Activated T-helper 1 cell treated with anti-CD3 and anti-CD28 coated beads, Interleukin-2, amount 50 U/mL, for 16 hours (primary cell): ENCODE measurements around the gene BAG2.

Experiments used
- DNase-seq, 2 donors: peaks; one replicate each; pipeline ENCODE4 v3.0.0-alpha.2; 2020; ENCODE audit warnings: low read depth in 1 of 2, low spot score in 1 of 2

Gene BAG2

DNA sequence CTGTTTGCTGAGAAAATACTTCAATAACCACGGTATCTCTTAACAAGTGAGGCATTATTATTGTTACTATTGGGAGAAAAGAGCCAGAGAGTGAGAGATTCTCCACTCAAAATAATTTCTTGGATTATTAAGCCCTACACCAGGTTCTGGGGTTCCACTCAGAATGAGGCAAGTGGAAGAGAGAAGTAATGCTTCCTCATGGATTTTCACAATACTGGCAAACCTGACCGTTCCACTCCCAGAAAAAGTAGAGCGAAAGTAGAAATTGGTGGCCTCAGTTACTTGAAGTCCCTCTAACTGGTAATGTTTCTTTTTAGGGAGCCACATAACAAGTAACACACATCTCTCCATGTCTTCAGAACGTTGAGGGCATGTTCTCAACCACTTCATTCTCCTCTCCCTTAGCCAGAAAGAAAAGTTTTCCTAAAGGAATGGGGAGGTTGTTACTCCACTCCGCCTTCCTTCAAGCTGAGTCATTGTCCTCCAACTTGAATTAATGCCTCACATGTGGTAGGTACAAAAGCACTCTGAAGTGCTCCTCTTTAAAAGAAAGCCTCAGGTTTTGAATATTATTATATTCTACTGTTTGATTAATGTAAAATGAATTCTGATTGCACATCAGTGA is 1.9 kb downstream of the BAG2 start:
- no peak for DNase-seq

DNA sequence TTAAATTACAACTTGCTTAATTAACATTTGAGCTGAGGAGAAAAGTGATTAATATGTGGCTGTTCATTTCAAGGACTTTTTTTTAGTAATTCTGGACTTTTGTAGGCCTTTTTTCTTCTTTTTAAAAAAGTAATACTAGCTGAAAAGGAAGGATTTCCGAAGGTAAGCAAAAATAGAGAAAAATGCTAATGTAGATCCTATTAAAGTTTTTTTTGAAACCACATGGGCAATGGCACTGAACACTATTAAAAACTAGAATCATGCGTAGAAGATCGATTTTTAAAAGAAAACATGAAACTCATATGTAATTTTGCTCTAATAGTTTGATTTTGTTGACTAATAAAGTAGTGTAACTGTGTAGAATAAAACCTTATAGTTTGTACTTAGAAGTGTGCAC is 2.4 kb downstream of the BAG2 start:
- DNase-seq: no peak

DNA sequence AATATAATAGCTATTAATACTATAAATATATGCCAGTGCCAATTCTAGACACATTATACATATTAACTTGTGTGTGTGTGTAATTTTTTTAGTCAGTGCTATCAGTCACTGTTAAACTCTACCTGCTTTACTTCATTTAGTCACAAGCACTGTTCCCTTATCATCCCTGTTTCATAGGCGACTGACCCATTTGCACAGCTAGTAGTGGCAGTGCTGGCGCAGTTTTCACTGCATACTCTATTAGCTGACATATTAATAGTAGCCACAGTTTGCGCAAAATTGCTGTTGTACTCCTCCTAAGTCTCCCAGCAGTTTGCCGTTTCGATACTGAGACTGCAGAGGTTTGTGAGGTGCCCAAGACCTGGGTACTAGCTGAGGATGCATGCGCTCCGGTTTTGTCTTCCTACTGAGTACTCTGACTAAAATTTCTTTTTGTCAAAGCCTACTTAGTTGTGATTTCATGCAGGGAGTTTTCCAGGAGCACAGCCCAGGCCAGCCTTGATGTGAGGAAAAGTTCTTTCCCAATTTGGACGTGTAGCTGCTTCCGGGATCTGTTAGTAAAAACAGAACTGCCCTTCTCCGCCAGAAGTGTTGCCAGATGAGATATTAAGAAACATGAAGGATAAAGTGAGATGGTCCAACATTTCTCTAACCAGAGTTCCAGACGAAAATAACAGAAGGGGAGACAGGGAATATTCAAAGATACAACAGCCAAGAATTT is 5.6 kb downstream of the BAG2 start:
- DNase-seq: no peak

DNA sequence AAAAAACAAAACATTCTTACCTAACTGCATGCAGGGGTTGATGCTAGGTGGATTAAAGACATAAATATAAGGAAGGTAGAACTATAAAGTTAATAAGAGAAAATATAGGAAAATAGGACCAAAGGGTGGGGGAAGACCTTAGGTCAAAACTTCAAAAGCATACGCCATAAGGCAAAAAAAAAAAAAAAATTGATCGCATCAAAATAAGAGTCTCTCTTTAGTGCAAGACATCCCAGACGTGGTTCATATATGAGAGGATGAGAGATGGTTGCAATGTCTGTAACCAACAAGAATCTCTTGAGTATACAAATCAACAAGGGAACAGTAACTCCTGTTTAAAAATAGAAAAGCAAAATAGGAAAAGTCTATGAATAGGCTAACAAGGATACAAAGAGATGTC is 8.5 kb downstream of the BAG2 start:
- no peak for DNase-seq

DNA sequence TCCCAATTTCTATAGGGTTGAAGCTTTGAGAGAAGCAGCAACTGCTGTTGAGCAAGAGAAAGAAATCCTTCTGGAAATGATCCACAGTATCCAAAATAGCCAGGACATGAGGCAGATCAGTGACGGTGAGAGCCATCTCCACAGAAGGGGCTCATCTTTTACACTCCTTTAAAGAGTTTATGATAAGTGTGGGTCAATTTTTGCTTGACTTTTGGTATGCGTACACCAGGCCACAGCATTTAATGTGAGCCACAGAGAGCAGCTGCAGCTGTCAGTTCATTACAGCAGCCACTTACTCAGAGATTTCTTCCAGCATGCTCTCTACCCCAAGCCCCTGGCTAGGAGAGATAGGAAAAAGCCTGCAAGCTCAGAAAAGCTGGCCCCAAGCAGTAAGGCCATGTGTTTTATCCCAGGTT is 9.9 kb downstream of the BAG2 start:
- DNase-seq: no peak

DNA sequence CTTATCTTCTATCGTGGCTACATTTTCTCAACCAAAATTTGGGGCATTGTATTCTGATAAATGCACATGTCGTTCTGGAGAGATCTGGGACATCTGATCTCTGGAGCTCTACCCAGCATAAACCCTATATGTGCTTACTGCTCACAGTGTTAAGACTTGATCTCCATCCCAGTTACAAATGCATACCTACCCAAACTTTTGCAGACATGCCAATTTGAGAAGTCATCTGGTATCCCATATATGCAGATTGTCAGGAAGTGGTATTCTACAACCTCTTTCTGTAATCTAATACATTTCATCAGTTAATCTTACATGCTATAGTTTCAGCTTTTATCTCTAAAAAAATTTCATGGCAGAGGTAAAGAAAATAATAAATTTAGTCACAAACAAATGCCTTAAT is 11.2 kb downstream of the BAG2 start:
- DNase-seq: no peak

DNA sequence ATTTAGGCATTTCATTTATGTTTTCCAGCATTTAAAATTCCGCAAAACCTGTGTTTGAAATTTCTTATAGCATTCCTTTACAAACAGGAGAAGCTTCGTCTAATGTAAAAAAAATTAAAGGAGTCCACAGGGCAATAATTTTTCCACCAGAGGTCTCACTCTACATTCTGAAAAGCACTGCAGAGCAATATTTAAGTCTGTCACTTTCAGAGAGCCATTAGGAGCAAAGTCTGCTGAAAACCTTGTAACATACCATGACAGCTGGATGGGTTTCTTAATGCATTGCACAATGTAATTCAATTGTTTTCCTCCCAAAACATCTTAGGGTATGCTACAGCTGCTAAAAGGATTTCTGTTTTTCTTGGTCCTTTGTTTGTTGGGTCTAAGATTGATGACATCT is 18.0 kb downstream of the BAG2 start:
- no peak for DNase-seq

DNA sequence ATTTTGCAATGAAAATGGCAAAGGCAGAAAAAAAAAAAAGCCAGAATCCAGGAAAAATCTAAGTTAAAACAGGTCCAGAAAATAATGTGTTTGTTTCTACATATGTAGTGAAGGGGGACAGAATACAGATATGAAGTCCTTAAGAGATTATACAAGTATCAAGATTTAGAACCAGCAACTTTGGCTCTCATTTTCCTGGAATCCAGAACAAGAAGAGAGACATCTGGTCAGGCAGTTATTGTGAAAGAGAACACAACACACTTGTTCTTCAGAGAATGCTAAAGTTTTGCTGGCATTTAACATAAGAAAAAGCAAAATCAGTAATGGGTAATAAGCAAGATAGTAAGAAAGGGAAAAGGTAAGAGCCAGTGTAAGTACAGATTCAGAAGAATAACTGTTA is 21.1 kb downstream of the BAG2 start:
- no peak for DNase-seq

DNA sequence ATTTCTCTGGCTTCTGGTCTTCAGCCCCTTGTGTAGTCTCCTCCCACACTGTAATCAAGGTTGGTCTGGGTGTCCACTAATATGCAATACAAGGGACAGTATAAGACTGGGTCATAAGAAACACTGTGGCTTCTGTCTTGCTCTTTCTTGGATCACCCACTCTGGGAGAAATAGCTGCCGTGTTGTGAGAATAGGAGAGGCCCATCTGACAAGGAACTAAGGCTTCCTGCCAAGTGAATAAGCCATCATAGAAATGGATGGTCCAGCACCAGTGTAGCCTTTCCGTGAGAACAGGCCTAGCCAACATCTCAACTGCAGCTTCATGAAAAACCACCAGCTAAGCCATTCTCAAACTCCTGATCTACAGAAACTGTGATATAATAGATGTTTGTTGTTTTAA is 23.3 kb downstream of the BAG2 start:
- no peak for DNase-seq

DNA sequence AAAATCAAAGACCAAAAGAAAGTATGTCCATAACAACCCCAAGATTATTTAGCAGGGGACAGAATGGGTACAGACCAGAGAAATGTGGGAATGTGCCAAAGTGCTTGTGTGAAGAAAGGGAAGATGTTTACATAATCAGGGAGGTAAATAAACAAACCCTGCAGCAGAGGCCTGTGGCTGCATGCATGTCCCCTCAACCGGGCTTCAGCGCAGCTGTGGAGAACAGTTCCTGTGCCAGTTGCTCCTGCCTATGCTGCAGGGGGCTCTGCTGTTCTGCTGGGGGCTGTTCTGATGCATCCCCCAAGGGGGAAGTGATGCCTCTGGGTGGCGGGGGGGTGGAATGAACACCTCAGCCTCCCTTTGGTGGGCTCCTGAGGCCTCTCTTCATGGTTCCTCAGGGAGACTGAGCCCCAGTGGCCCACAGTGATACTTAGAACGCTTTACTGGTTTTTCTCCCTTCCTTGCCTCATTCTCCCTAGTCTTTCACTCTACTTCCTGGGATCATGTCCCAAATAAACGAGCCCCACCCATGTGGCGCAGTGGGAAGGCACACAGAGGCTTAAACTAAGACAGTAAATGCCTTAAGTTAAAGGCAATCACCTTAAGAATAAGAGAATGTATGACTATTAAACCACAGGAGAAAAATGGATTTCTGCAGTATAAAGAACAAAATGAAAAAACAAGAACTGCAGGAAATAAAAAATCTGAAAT is 27.0 kb downstream of the BAG2 start:
- DNase-seq: no peak

DNA sequence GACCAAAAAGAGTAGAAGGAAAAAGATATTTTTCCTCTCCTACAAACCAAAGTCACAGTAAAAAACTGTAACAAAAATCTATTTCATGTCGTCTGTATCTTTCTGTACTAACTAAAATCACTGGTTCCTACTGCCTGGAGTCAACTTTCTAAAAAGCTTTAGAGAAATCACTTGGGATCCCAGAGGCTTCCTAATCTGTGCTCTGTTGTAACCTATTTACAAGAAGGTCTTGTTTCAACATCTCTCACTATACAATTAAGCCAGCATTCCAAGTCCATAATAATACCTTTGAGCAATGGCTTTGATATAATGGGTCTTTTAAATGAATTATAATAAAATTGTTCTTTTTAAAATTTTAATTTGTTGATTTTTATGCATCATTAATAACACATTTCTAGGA is 29.6 kb downstream of the BAG2 start:
- DNase-seq: no peak

DNA sequence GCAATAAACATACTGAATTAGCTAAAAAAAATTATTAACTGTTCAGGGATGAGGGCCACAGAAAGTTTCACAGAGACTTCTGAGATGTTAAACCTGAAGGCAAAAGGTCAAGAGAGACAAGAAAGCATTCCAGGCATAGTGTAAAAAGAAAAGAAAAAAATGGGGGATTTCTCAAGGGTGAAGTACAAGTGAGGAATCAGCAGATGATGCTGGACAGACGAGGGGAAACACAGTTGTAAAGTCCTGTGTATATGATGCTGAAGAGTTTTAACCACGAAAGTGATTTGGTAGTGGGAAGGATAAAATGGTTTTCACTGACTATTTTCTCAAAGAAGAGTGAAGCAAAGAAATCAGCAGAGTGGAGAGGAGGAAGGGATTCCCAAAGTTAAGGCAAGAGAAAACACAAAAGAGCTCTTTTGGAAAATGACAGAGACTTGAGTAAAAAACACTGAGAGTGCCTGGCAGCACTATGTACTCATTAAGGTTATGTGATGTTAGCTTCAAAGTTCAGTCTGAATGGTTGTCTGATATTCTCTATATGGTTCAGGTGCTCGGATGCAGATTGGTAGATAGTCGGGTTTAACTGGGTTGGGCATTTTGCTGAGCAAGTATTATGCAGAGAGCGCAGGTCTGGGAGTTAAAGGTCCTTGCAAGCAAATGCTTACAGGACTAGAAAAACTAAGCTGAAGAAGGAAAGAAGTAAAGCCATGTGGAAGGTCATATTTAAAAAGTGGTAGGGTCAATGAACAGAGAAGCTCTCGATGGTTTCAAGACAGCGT is 33.6 kb downstream of the BAG2 start:
- DNase-seq: no peak

DNA sequence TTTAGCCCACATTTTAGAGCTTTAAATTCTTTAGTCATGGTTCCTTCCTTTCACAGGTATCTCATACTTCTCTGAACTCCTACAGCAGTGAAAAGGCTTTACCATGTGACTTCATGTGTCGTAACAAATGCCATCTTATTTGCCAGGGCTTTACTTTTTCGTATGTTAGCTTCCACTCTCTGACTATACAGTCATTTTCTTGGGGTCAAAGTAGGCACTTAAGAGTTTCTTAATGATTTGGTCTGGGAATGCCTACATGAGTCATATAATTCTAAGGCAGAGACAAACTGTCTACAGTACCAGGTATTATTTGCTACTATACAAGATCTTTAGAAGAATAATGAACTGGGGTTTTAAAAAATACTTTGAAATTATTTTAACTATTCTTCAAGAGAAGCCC is 35.0 kb downstream of the BAG2 start:
- DNase-seq: no peak

DNA sequence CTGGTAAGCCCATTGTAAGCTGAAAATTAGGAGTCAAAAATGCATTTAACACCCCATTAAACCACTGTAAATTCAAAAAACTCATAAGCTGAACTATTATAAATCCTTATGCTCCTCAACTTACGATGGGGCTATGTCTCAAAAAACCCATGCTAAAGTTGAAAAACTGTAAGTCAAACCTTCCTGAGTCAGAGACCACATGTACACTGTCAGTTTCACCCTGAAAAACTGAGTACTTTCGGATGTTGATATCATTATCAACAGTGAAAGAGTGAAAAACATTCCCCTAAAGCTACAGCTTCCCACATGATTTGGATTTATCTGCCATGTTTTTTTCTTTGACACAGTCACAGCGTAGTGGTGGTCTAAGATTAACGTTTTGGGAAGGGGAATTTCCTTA is 35.7 kb downstream of the BAG2 start:
- no peak for DNase-seq

DNA sequence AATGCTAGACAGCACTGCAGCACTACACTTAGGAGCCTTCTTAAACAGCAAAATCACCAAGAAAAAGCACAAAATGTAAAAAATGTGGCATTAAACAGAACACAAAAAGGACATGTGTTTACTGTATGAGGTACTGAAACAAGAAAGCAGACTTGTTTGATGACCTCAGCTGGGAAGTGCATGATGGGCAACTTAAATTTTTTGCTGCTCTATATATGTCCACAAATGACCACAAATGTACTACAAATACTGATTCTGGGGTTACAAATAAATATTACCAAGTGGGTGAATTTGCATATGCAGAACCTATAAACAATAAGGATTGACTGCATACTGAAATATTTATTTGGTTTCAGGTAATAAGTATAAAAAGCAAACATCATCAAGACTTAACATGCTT is 36.9 kb downstream of the BAG2 start:
- DNase-seq: no peak

DNA sequence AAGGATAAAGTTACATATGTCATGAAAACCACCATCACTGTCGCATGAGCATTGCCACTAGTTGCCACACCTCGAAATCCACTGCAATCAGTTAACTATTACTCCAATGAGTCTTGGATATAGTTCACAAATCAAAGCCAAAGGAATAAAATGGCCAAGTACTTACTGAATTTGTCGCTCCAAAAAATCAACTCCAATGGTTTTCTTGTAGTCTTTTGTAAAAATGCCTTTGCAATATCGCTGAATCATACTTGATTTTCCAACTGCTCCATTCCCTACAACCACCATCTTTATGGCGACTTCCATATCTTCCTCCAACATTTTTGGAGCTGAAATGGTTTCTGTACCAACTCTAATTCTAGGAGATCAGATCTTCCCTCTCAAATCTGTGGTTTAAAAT is 37.9 kb downstream of the BAG2 start:
- no peak for DNase-seq

DNA sequence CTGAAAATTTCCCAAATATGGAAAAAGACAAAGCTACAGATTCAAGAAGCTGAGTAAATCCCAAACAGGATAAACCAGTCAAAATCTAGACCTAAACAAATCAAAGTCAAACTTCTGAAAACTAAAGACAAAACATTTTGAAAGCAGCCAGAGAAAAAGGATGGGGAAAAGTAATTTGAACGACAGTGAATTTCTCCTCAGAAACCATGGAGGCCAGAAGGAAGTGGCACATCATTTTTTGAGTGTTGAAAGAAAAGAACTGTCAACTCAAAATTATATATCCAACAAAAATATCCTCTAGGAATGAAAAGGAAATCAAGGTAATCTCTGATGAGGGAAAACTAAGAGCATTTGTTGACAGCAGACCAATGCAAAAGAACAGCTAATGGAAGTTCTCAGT is 43.1 kb downstream of the BAG2 start:
- DNase-seq: no peak

DNA sequence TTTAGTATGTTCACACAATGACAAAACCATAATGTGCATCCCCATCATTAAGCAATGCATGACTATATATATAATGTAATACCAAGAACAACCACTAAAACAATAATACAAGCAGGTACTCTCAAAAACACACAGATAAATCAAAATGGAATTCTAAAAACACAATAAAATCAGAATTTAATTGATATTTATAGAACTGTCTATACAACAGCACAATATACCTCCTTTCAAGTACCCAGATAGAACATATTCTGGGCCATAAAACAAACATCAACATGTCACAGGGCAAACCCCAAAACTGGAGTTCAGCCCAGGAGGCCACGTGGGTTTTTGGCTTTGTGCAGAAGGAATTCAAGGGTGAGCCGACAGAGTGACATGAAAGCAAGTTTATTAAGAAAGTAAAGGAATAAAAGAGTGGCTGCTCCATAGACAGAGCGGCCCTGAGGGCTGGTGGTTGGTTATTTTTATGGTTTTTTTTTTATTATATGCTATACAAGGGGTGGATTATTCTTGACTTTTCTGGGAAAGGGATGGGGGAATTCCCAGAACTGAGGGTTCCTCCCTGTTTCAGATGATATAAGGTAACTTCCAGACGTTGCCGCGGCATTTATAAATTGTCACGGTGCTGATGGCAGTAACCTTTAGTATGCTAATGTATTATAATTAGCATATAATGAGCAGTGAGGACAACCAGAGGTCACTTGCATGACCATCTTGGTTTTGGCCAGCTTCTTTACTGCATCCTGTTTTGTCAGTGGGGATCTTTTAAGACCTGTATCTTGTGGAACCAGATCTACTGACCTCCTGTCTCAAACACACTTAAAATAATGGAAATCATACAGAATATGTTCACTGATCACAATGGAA is 44.3 kb downstream of the BAG2 start:
- no peak for DNase-seq

DNA sequence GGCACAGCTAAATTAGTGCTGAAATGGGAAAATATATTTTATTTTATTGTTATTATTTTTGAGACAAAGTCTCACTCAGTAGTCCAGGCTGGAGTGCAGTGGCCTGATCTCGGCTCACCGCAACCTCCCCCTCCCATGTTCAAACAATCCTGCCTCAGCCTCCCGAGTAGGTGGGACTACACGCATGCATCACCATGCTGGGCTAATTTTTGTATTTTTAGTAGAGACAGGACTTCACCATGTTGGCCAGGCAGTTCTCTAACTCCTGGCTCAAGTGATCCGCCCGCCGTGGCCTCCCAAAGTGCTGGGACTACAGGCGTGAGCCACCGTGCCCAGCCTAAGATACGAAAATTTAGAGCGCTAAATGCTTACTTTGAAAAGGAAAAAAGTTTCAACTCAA is 45.1 kb downstream of the BAG2 start:
- no peak for DNase-seq

DNA sequence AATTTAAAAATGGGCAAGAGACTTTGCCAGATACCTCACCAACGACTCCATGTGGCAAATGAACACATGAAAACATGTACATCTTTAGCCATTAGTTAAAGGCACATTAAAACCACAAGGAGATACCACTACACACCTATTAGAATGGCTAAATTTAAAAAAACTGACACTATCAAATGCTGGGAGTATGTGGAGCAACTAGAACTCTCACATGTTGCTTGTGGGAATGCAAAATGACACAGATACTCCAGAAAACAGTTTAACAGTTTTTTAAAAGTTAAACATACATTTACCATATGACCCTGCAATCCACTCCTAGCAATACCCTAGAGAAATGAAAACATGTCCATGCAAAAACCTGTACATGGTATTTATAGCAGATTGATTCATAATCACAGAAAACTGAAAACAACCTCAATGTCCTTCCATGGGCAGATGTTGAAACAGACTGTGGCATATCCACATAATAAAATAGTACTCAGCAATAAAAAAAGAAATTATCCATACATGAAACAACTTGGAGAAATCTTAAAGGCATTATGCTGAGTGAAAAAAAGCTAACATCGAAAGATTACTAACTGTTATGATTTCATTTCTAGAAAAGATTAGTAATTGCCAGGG is 48.1 kb downstream of the BAG2 start:
- DNase-seq: no peak
